ENCODE data around the gene ANKRD11.

DNA sequence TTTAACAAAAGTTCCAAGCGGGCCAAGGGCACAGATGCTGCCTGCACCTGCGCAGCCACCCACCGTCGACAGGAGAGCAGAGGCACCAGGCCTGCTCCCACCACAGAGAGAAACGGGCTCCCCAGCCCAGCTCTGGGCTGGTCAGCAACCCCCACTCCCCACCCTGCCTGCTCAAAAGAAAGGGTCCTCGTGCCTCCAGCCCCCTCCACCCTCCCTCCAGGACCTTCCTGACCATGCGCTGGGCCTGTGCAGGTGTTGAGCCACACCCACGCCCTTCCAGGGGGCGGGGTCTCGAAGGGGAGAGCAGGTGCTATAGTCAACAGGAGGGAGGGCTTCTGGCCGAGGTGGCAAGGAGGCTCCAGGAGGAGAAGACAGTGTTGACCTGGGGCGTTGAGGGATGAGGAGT lies 247.6 kb downstream of the ANKRD11 start:
- TF ChIP-seq POLR2A (IDR thresholded peaks at IDR 0.05; ENCODE audit: low read depth, low read length): no peak
- TF ChIP-seq TAF1 (IDR thresholded peaks at IDR 0.05; ENCODE audit: low read depth, low read length): no peak
- TF ChIP-seq POU2F2 (IDR thresholded peaks at IDR 0.05; ENCODE audit: low read depth, low read length): no peak
- no peak for TF ChIP-seq SPI1 (IDR thresholded peaks at IDR 0.05; ENCODE audit: low read depth, low read length)
